ENCODE results near the gene HUS1.

The HUS1 gene

DNA sequence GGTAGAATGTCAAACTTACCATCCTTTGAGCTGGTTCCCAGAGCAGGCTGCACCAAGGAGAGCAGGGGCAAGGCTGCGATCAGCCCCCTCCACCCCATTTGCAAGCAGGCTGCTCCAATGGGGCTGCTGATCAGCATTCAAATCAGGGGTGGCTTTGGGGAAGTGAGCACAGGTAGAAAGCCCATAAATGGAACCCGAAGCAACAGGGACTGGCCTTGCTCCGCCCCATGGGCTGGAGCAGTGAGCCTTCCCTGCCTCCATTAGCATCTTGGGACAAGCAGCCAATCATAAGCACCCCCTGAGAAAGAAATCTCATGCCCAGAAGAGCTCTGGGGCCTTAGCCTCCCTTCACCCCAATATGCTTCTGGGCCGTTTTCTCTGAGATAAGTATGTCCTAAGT, 27.2 kb downstream of the HUS1 start:
- Histone ChIP-seq H3K4me3 (ENCODE audit: low read length) (no peak overlapping the region), H3K27me3 (ENCODE audit: control insufficient read depth, low read length) (no peaks in the 10 kb centered on the region), H3K79me2 (ENCODE audit: control insufficient read depth, low read length) (no peaks in the 10 kb centered on the region), H3K4me2 (ENCODE audit: low read length) (no peak overlapping the region), H3F3A (ENCODE audit: control insufficient read depth, insufficient read depth) (peaks cover 5% of the 10 kb centered on the region; the same call in 1 of the 2 replicates), H3K9me2 (replicated peaks; ENCODE audit: control insufficient read depth, low read length) (no peaks in the 10 kb centered on the region), H4K20me1 (ENCODE audit: control insufficient read depth, insufficient read depth, low read depth, low read length) (no peaks in the 10 kb centered on the region), H3K27ac (ENCODE audit: low read depth, low read length) (no peak overlapping the region), H3K36me3 (ENCODE audit: control insufficient read depth, low read length) (peaks cover 28% of the 10 kb centered on the region), H3K9me3 (ENCODE audit: control insufficient read depth, insufficient read depth, low read length) (no peaks in the 10 kb centered on the region), H3K4me1 (ENCODE audit: control insufficient read depth, low read length) (no peaks in the 10 kb centered on the region)
- no peak for TF ChIP-seq EZH2phosphoT487 (IDR thresholded peaks at IDR 0.05; ENCODE audit: borderline replicate concordance, low read length)
- TF ChIP-seq, protein P1, sequence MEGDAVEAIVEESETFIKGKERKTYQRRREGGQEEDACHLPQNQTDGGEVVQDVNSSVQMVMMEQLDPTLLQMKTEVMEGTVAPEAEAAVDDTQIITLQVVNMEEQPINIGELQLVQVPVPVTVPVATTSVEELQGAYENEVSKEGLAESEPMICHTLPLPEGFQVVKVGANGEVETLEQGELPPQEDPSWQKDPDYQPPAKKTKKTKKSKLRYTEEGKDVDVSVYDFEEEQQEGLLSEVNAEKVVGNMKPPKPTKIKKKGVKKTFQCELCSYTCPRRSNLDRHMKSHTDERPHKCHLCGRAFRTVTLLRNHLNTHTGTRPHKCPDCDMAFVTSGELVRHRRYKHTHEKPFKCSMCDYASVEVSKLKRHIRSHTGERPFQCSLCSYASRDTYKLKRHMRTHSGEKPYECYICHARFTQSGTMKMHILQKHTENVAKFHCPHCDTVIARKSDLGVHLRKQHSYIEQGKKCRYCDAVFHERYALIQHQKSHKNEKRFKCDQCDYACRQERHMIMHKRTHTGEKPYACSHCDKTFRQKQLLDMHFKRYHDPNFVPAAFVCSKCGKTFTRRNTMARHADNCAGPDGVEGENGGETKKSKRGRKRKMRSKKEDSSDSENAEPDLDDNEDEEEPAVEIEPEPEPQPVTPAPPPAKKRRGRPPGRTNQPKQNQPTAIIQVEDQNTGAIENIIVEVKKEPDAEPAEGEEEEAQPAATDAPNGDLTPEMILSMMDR (IDR thresholded peaks at IDR 0.05; ENCODE audit: low read depth, low read length, poor library complexity, severe bottlenecking), result no peak

DNA sequence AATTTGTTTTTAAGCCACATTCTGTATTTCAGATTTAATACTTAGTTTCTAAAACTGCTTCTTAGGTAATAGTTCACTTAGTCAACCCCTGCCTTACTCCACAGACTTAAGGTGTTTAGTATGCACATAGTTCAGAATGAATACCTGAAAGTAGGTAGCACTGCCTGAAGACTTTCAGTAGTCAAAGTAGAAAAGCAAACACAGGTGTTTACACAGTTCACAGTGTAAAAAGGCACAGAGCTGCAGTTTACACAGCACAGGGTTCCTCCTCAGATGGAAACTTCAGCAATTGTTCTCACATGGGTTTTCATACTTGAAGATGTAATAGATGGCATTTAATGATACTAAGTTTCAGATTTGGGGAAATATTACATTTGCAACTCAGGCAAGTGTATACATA, 28.0 kb downstream of the HUS1 start:
- TF ChIP-seq, protein P1 (IDR thresholded peaks at IDR 0.05; ENCODE audit: low read depth, low read length, poor library complexity, severe bottlenecking), result no peak
- TF ChIP-seq EZH2phosphoT487 (IDR thresholded peaks at IDR 0.05; ENCODE audit: borderline replicate concordance, low read length), result no peak
- no peaks in the 10 kb centered on the region for H3K79me2 ChIP-seq (ENCODE audit: control insufficient read depth, low read length)
- no peaks in the 10 kb centered on the region for H4K20me1 ChIP-seq (ENCODE audit: control insufficient read depth, insufficient read depth, low read depth, low read length)
- H3K9me3 ChIP-seq (ENCODE audit: control insufficient read depth, insufficient read depth, low read length), result no peaks in the 10 kb centered on the region
- no peaks in the 10 kb centered on the region for H3K4me1 ChIP-seq (ENCODE audit: control insufficient read depth, low read length)
- H3K4me2 ChIP-seq (ENCODE audit: low read length), result no peak overlapping the region
- H3K9me2 ChIP-seq (replicated peaks; ENCODE audit: control insufficient read depth, low read length), result no peaks in the 10 kb centered on the region
- no peak overlapping the region for H3K27ac ChIP-seq (ENCODE audit: low read depth, low read length)
- no peaks in the 10 kb centered on the region for H3K27me3 ChIP-seq (ENCODE audit: control insufficient read depth, low read length)
- peaks cover 20% of the 10 kb centered on the region for H3K36me3 ChIP-seq (ENCODE audit: control insufficient read depth, low read length)
- peaks cover 5% of the 10 kb centered on the region; the same call in 1 of the 2 replicates for H3F3A ChIP-seq (ENCODE audit: control insufficient read depth, insufficient read depth)
- H3K4me3 ChIP-seq (ENCODE audit: low read length), result no peak overlapping the region

DNA sequence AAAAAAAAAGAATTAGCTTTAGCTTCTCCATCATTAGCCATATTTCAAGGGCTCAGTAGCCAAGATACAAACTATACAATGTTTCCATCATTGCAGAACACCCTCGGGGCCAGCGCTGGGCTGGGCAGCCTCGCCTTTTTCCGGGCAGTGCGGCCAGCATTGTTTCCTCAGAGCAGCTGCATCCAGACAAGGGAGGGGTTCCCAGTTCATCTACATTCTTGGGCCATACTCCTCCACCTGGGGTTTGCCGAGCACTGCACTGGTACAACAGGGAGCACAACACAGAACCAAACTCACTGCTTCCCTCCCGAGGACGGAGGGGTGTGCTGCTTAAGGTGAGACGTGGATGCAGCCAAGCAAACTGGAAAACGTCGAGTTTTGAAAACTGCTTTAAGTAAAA, 28.7 kb downstream of the HUS1 start:
- Histone ChIP-seq H3K4me3 (ENCODE audit: low read length) (no peak overlapping the region), H3K27ac (ENCODE audit: low read depth, low read length) (no peak overlapping the region), H3K36me3 (ENCODE audit: control insufficient read depth, low read length) (peaks cover 14% of the 10 kb centered on the region), H3K4me1 (ENCODE audit: control insufficient read depth, low read length) (no peaks in the 10 kb centered on the region), H3K79me2 (ENCODE audit: control insufficient read depth, low read length) (no peaks in the 10 kb centered on the region), H3K9me2 (replicated peaks; ENCODE audit: control insufficient read depth, low read length) (no peaks in the 10 kb centered on the region), H3K4me2 (ENCODE audit: low read length) (no peak overlapping the region), H3K27me3 (ENCODE audit: control insufficient read depth, low read length) (no peaks in the 10 kb centered on the region), H3K9me3 (ENCODE audit: control insufficient read depth, insufficient read depth, low read length) (no peaks in the 10 kb centered on the region), H4K20me1 (ENCODE audit: control insufficient read depth, insufficient read depth, low read depth, low read length) (no peaks in the 10 kb centered on the region), H3F3A (ENCODE audit: control insufficient read depth, insufficient read depth) (peaks cover 5% of the 10 kb centered on the region; the same call in 1 of the 2 replicates)
- TF ChIP-seq, protein P1 (IDR thresholded peaks at IDR 0.05; ENCODE audit: low read depth, low read length, poor library complexity, severe bottlenecking), result no peak
- TF ChIP-seq EZH2phosphoT487 (IDR thresholded peaks at IDR 0.05; ENCODE audit: borderline replicate concordance, low read length), result no peak
